Measurements from ENCODE around the gene PRXL2A.

PRXL2A gene

GRCh38 chr10:80449520-80449919, 41.2 kb downstream of the PRXL2A start:
- H3K4me3 ChIP-seq (replicated peaks in 1 of 2; ENCODE audit: low read depth in 2 of 2, low read length in 2 of 2), result no peak overlapping the region
- no peak for TF ChIP-seq CTCF (IDR thresholded peaks at IDR 0.05; ENCODE audit: low read depth, low read length)
- no peak for DNase-seq (ENCODE audit: low read depth in 2 of 2)

DNA sequence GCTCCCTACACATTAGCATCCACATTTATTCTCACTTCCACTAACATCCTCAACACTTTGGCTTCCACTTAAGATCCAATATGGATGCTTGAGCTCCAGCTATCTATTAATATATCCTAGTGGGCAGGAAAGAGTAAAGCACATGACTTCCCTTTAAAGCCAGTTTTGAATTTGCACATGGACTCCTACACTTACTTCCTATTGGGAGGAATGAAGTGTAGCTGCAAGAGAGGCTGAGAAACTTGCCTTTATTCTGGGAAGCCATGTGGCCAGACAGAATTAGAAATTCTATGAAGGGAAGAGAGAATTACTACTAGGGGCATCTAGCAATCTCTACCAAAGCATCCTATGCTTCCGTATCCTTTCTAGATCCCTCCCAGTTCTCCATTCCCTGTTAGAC, 42.8 kb downstream of the PRXL2A start:
- no peak for TF ChIP-seq CTCF (IDR thresholded peaks at IDR 0.05; ENCODE audit: low read depth, low read length)
- no peak overlapping the region for H3K4me3 ChIP-seq (replicated peaks in 1 of 2; ENCODE audit: low read depth in 2 of 2, low read length in 2 of 2)
- DNase-seq (ENCODE audit: low read depth in 2 of 2), result no peak

DNA sequence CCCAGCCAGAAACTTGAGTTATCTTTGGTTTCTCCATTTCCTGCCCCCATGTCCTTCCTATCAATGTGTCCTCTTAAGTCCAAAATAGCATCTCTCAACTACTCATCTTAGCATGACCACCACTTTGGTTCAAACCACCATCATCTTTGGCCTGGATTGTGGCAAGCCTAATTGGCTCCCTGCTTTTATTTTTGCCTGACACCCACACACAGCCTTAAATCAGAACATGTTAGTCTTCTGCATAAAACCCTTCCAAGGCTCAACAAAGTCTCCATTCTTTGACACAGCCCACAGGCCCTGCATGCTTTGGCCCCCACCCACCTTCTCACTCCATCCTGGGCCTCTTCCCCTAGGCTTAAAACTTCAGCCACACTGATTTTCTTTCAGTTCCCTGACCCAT, 43.7 kb downstream of the PRXL2A start:
- no peak overlapping the region for H3K4me3 ChIP-seq (replicated peaks in 1 of 2; ENCODE audit: low read depth in 2 of 2, low read length in 2 of 2)
- no peak for TF ChIP-seq CTCF (IDR thresholded peaks at IDR 0.05; ENCODE audit: low read depth, low read length)
- DNase-seq (ENCODE audit: low read depth in 2 of 2), result no peak

GRCh38 chr10:80452640-80453039, 44.3 kb downstream of the PRXL2A start:
- H3K4me3 ChIP-seq (replicated peaks in 1 of 2; ENCODE audit: low read depth in 2 of 2, low read length in 2 of 2), result no peak overlapping the region
- no peak for TF ChIP-seq CTCF (IDR thresholded peaks at IDR 0.05; ENCODE audit: low read depth, low read length)
- no peak for DNase-seq (ENCODE audit: low read depth in 2 of 2)

DNA sequence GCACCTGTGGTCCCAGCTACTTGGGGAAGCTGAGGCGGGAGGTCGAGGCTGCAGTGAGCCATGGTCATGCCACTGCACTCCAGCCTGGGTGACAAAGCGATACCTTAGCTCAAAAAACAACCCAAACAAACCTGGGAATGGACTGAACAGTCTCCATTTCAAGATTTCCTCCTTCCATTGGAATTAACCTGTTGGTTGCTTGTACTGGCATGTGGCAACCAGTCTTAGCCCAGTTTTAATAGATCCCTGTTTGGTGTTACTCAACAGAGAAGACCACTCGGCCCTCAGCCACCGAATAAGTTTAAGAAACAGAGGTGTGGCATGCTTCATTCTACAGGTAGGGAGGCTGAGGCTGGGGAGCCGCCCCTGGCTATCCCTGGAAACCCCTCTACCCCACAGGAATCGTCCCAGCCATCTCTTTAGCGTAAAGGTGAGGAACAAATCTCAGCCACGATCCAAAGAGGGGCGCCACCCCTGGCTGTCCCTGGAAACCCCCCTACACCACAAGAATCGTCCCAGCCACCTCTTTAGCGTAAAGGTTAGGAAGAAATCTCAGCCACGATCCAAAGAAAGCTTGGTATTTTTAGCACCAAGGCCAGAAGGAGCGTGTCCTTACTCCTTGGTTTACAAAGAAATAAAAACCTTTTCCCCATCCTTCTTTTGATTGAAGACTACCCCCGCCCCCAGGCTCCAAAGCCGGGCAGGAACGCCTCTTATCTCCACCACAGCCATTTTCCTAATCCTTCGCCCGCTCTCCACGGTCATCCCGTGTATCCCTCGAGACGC, 44.9 kb downstream of the PRXL2A start:
- no peak for DNase-seq (ENCODE audit: low read depth in 2 of 2)
- no peak for TF ChIP-seq CTCF (IDR thresholded peaks at IDR 0.05; ENCODE audit: low read depth, low read length)
- peak overlapping the region; percentile 37 to 51 for H3K4me3 ChIP-seq (replicated peaks in 1 of 2; ENCODE audit: low read depth in 2 of 2, low read length in 2 of 2)

GRCh38 chr10:80453842-80454512, 45.6 kb downstream of the PRXL2A start, which contains the start of gene TSPAN14:
Gene TSPAN14, plus strand, starts transcription at chr10:80454310. Its CDS starts 34,924 bp downstream, at chr10:80489234.
- no peak for TF ChIP-seq CTCF (IDR thresholded peaks at IDR 0.05; ENCODE audit: low read depth, low read length)
- DNase-seq (ENCODE audit: low read depth in 2 of 2), result peak; percentile 76 to 88
- peak within 1 kb of the TSS; percentile 76 to 82 for H3K4me3 ChIP-seq (replicated peaks in 1 of 2; ENCODE audit: low read depth in 2 of 2, low read length in 2 of 2)
